K562 (cell line): Measurements from ENCODE around the gene GPN3. TPM values are rescaled to one million over a fixed set of nuclear protein-coding genes. Genes with fewer than 3 reads are reported as not detected.

Experiments
- ATAC-seq: fragments of 200-7000 bp; cut with Tn5 transposase; 3 replicates; pipeline ENCODE4 v1.9.1; 2020; ENCODE audit warnings: moderate library complexity
- BruUV-seq: library from RNA; stranded (reverse); fragments of 400-500 nt; replicated peaks from 2 replicates; lab custom pipeline; 2021; lab: Mats Ljungman, UMichigan
- CTCF ChIA-PET: fragments of 300-600 bp; formaldehyde crosslinking; extraction: SDS; loops from one replicate; lab custom pipeline; 2021; ENCODE audit warnings: low intra/inter-chr PET ratio; lab: Yijun Ruan, JAX
- POLR2A ChIA-PET: fragments of 300-600, 350-650 bp; sonication (Branson Sonifier 250); formaldehyde crosslinking; extraction: SDS; loops from one replicate; lab custom pipeline; 2021; ENCODE audit warnings: antibody characterized with exemption, inconsistent platforms; lab: Yijun Ruan, JAX
- DNase-seq, 4 experiments: peaks; one replicate each; pipeline versions ENCODE4 v3.0.0 to v3.0.0-alpha.2; 2011 to 2018; ENCODE audit warnings: low spot score in 3 of 4, mixed read lengths in 3 of 4; ENCODE audit errors: extremely low read depth in 1 of 4
- FAIRE-seq: peaks from 2 replicates; lab custom pipeline; 2011; peaks lifted over from hg19 to GRCh38; lab: Jason Lieb, UNC
- H2AFZ ChIP-seq: 2 replicates; pipeline ENCODE4 v1.6.0; 2011; ENCODE audit warnings: low read depth, low read length, control low read depth, inconsistent platforms
- H3K27ac ChIP-seq: fragments of 200-600 bp; 3 replicates; pipeline ENCODE4 v1.8.0; 2011; ENCODE audit warnings: low read depth, mild to moderate bottlenecking, control low read depth, inconsistent platforms, low read length, moderate library complexity, mixed read lengths; ENCODE audit errors: extremely low read depth
- H3K27me3 ChIP-seq, 2 experiments: fragments of 300-600 bp in 1 of 2; 2 replicates in 1 of 2; 3 replicates in 1 of 2; pipeline versions ENCODE4 v1.6.0 to v1.8.0; 2011; ENCODE audit warnings: inconsistent platforms in 2 of 2, low read length in 2 of 2, mild to moderate bottlenecking in 1 of 2, mixed read lengths in 1 of 2, moderate library complexity in 1 of 2; ENCODE audit not compliant: control insufficient read depth in 2 of 2, insufficient read depth in 2 of 2
- H3K36me3 ChIP-seq: fragments of 300-600 bp; 3 replicates; pipeline ENCODE4 v1.8.0; 2011; ENCODE audit warnings: mild to moderate bottlenecking, low read length, inconsistent platforms; ENCODE audit not compliant: control insufficient read depth, insufficient read depth
- H3K4me1 ChIP-seq, 2 experiments: fragments of 200-600 bp in 1 of 2; replicated peaks in 1 of 2; 2 replicates in 1 of 2; 3 replicates in 1 of 2; pipeline versions ENCODE4 v1.5.1 to v1.8.0; 2011; ENCODE audit warnings: inconsistent platforms in 2 of 2, low read length in 2 of 2, mild to moderate bottlenecking in 1 of 2, mixed read lengths in 1 of 2, moderate library complexity in 1 of 2; ENCODE audit not compliant: control insufficient read depth in 2 of 2, insufficient read depth in 2 of 2
- H3K4me2 ChIP-seq: 2 replicates; pipeline ENCODE4 v1.6.1; 2011; ENCODE audit warnings: low read length, control low read depth, inconsistent platforms, mixed read lengths; ENCODE audit not compliant: insufficient read depth
- H3K4me3 ChIP-seq: fragments of 200-600 bp; sonication (generic), shearing (Covaris generic); 2 replicates; pipeline ENCODE4 v1.5.1; 2016; ENCODE audit warnings: control low read depth, inconsistent platforms
- H3K79me2 ChIP-seq: fragments of 200-600 bp; 3 replicates; pipeline ENCODE4 v1.8.0; 2011; ENCODE audit warnings: low read length, inconsistent platforms; ENCODE audit not compliant: control insufficient read depth, insufficient read depth
- H3K9ac ChIP-seq, 2 experiments: 2 replicates each; pipeline versions ENCODE4 v1.6.0 to v1.6.1; 2011; ENCODE audit warnings: low read depth in 2 of 2, low read length in 2 of 2, control low read depth in 1 of 2, inconsistent platforms in 1 of 2, mild to moderate bottlenecking in 1 of 2, mixed read lengths in 1 of 2; ENCODE audit not compliant: insufficient read depth in 1 of 2
- H3K9me1 ChIP-seq: one replicate; pipeline ENCODE4 v1.6.0; 2011; ENCODE audit warnings: inconsistent platforms, mild to moderate bottlenecking, low read length, moderate library complexity; ENCODE audit not compliant: control insufficient read depth, insufficient read depth
- H3K9me3 ChIP-seq: replicated peaks from 2 replicates; pipeline ENCODE4 v1.5.1; 2011; ENCODE audit warnings: low read depth, low read length, inconsistent platforms; ENCODE audit not compliant: control insufficient read depth, insufficient read depth
- H4K20me1 ChIP-seq: replicated peaks from 2 replicates; pipeline ENCODE4 v1.6.1; 2011; ENCODE audit warnings: low read length, inconsistent platforms, mixed read lengths; ENCODE audit not compliant: control insufficient read depth, insufficient read depth
- BCOR ChIP-seq: fragments of 450-650 bp; IDR thresholded peaks from 2 replicates; pipeline ENCODE4 v1.6.1; 2016
- DIDO1 ChIP-seq: fragments of 450-650 bp; IDR thresholded peaks from 2 replicates; pipeline ENCODE4 v1.6.1; 2016; ENCODE audit warnings: low read depth, missing biosample characterization, missing genetic modification characterization
- FOS ChIP-seq: IDR thresholded peaks from 3 replicates; pipeline ENCODE4 v1.6.1; 2011; ENCODE audit not compliant: insufficient read length; ENCODE audit errors: extremely low read depth
- GATA2 ChIP-seq: sonication (generic); formaldehyde crosslinking; IDR thresholded peaks from 2 replicates; pipeline ENCODE4 v1.4.0; 2020; ENCODE audit warnings: mild to moderate bottlenecking, missing genetic modification reagents
- MAFF ChIP-seq: IDR thresholded peaks from 2 replicates; pipeline ENCODE4 v1.6.1; 2012; ENCODE audit warnings: low read length, improper control_type of control experiment
- NBN ChIP-seq: fragments of 450-650 bp; IDR thresholded peaks from 2 replicates; pipeline ENCODE4 v1.6.1; 2016; ENCODE audit warnings: low read depth, mild to moderate bottlenecking
- OTX1 ChIP-seq: fragments of 450-650 bp; formaldehyde crosslinking; IDR thresholded peaks from 2 replicates; pipeline ENCODE4 v1.4.0; 2022; ENCODE audit warnings: mild to moderate bottlenecking
- SMARCC2 ChIP-seq: fragments of 450-650 bp; IDR thresholded peaks from 2 replicates; pipeline ENCODE4 v1.6.1; 2017; ENCODE audit warnings: antibody characterized with exemption, moderate library complexity, mild to moderate bottlenecking, low read depth
- TAF15 ChIP-seq: fragments of 200-400 bp; formaldehyde crosslinking; IDR thresholded peaks from 2 replicates; pipeline ENCODE4 v1.6.1; 2017; ENCODE audit warnings: mild to moderate bottlenecking, low read depth, low read length, moderate library complexity
- U2AF1 ChIP-seq: fragments of 200-400 bp; formaldehyde crosslinking; optimal IDR thresholded peaks from 2 replicates; pipeline ENCODE3; 2017; ENCODE audit warnings: mild to moderate bottlenecking, low read depth, low read length, moderate library complexity
- YBX1 ChIP-seq: fragments of 450-650 bp; IDR thresholded peaks from 2 replicates; pipeline ENCODE4 v1.7.1; 2016; ENCODE audit warnings: mild to moderate bottlenecking
- ZFP36 ChIP-seq: fragments of 150-350 bp; IDR thresholded peaks from 2 replicates; pipeline ENCODE4 v1.6.1; 2018; ENCODE audit warnings: low read length, low read depth; ENCODE audit not compliant: partially characterized antibody
- ZNF311 ChIP-seq: fragments of 250-450 bp; sonication (Bioruptor Pico); IDR thresholded peaks from 2 replicates; pipeline ENCODE4 v1.4.0; 2020; ENCODE audit warnings: mild to moderate bottlenecking, moderate library complexity
- ZNF354B ChIP-seq: fragments of 250-450 bp; sonication (Bioruptor Pico); IDR thresholded peaks from 2 replicates; pipeline ENCODE4 v1.4.0; 2020
- ZNF444 ChIP-seq: fragments of 250-450 bp; sonication (Bioruptor Pico); IDR thresholded peaks from 2 replicates; pipeline ENCODE4 v1.4.0; 2020; ENCODE audit warnings: mild to moderate bottlenecking, moderate library complexity
- WGBS: fragments of 100-300 bp; shearing (Covaris generic); methylation state at CpG from one replicate; pipeline ENCODE4 v1.1.6; 2016; ENCODE audit warnings: low coverage, mixed read lengths; ENCODE audit not compliant: insufficient coverage; ENCODE audit errors: missing lambda C conversion rate; 5-methylcytosine and 5-hydroxymethylcytosine counted together
- in situ Hi-C: fragments of 300-500 bp; cut with MboI; formaldehyde crosslinking; loops from 4 replicates; pipeline ENCODE4 v1.15.0; 2018; ENCODE audit warnings: inconsistent platforms, mixed read lengths
- intact Hi-C: fragments of 100-400 bp; cut with micrococcal nuclease; formaldehyde crosslinking; loops from 2 replicates; pipeline ENCODE4 v1.14.2; 2022
- polyA plus RNA-seq, 8 experiments: library from polyadenylated mRNA; depleted of rRNA in 4 of 8; stranded (reverse) in 5 of 8; unstranded in 3 of 8; fragments of >200 nt; fragmentation: Nextera tagmentation in 2 of 8; fragmentation: Illumina TruSeq in 1 of 8; extraction: Ambion mirVana in 2 of 8; extraction: Trizol in 1 of 8; gene quantifications; 2 replicates each; pipeline versions ENCODE4 v1.2.1 to v1.2.3, GENCODE V29; 2011 to 2014; ENCODE audit warnings: inconsistent platforms in 1 of 8, missing spikeins in 1 of 8
- total RNA-seq, 7 experiments: library from RNA; depleted of rRNA in 6 of 7; stranded (reverse); fragments of >200 nt in 6 of 7; fragmentation: Illumina TruSeq in 2 of 7; extraction: Trizol in 2 of 7; gene quantifications; 2 replicates each; pipeline versions ENCODE4 v1.2.1 to v1.2.3, GENCODE V29; 2011 to 2021; ENCODE audit warnings: low replicate concordance in 1 of 7
- TF ChIP-seq, protein P1 (sequence below): fragments of 250-450 bp; sonication (Bioruptor Pico); IDR thresholded peaks from 2 replicates; pipeline ENCODE4 v1.4.0; 2020
- TF ChIP-seq, protein P2 (sequence below): fragments of 200-800 bp; sonication (Bioruptor generic); IDR thresholded peaks from 2 replicates; pipeline ENCODE4 v1.6.1; 2017; ENCODE audit warnings: missing genetic modification characterization, missing compliant biosample characterization

The GPN3 gene
- total and polyA plus RNA-seq, 9 of the 15 experiments (the other 6 are each of a cell fraction or from before 2014, with no cell fraction given), result 35.8 to 123 (median 64.2) TPM

DNA sequence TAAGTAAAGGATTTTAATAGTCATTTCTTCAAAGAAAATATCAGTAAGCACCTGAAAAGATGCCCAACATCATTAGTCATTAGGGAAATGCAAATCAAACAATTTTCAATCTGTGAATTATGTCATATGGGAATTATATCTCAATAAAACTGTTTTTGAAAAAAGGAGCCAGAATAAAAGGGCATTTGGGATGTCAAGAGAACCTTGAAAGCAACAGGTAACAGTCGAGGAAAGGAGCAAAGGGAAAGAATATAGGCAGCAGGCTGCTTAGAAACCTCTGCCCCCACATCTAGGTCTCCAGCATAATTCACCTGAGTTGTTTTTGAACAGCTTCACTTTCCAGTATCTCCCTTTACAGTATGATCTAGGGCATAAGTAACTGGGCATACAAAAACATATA lies 46.3 kb upstream of the GPN3 start:
- Histone ChIP-seq H3K27me3 (no peaks in the 10 kb centered on the region), H3K4me2 (no peak overlapping the region), H2AFZ (no peak overlapping the region), H3K9me3 (0 out of 2 replicates have a peak, but pooled peaks cover 1% of the 10 kb centered on the region), H3K9ac (no peak overlapping the region), H3K9me1 (no peaks in the 10 kb centered on the region), H3K4me1 (no peaks in the 10 kb centered on the region; a peak in 1 of 5 replicates), H3K4me3 (no peak overlapping the region), H3K27ac (no peak overlapping the region), H3K79me2 (no peaks in the 10 kb centered on the region), H3K36me3 (no peaks in the 10 kb centered on the region), H4K20me1 (no peaks in the 10 kb centered on the region)
- FAIRE-seq, result no peak
- in situ Hi-C loops, result loop anchor here (5.0 kb wide), 1 partner anchor 88 kb away; no protein-coding TSS in a partner anchor
- ChIA-PET CTCF (interaction anchor here (2.8 kb wide), 1 partner anchor 86 kb away, joined by 15 read pairs; no protein-coding TSS in a partner anchor), POLR2A (no interaction called here)
- DNase-seq, result no peak
- 14% methylated on average over 1 of the region's 1 CpG for WGBS
- ATAC-seq, result no peak
- intact Hi-C loops, result loop anchor here (5.0 kb wide), 1 partner anchor 313 kb away; no protein-coding TSS in a partner anchor
- TF ChIP-seq OTX1 (no peak), NBN (no peak), TAF15 (no peak), DIDO1 (tag) (no peak), ZNF311 (CRISPR knock-in tag) (no peak), BCOR (no peak), MAFF (no peak), GATA2 (CRISPR knock-in tag) (no peak), FOS (no peak), ZFP36 (no peak), ZNF444 (CRISPR knock-in tag) (no peak), U2AF1 (no peak), ZNF354B (no peak), SMARCC2 (no peak), YBX1 (no peak)
- TF ChIP-seq, protein P1, sequence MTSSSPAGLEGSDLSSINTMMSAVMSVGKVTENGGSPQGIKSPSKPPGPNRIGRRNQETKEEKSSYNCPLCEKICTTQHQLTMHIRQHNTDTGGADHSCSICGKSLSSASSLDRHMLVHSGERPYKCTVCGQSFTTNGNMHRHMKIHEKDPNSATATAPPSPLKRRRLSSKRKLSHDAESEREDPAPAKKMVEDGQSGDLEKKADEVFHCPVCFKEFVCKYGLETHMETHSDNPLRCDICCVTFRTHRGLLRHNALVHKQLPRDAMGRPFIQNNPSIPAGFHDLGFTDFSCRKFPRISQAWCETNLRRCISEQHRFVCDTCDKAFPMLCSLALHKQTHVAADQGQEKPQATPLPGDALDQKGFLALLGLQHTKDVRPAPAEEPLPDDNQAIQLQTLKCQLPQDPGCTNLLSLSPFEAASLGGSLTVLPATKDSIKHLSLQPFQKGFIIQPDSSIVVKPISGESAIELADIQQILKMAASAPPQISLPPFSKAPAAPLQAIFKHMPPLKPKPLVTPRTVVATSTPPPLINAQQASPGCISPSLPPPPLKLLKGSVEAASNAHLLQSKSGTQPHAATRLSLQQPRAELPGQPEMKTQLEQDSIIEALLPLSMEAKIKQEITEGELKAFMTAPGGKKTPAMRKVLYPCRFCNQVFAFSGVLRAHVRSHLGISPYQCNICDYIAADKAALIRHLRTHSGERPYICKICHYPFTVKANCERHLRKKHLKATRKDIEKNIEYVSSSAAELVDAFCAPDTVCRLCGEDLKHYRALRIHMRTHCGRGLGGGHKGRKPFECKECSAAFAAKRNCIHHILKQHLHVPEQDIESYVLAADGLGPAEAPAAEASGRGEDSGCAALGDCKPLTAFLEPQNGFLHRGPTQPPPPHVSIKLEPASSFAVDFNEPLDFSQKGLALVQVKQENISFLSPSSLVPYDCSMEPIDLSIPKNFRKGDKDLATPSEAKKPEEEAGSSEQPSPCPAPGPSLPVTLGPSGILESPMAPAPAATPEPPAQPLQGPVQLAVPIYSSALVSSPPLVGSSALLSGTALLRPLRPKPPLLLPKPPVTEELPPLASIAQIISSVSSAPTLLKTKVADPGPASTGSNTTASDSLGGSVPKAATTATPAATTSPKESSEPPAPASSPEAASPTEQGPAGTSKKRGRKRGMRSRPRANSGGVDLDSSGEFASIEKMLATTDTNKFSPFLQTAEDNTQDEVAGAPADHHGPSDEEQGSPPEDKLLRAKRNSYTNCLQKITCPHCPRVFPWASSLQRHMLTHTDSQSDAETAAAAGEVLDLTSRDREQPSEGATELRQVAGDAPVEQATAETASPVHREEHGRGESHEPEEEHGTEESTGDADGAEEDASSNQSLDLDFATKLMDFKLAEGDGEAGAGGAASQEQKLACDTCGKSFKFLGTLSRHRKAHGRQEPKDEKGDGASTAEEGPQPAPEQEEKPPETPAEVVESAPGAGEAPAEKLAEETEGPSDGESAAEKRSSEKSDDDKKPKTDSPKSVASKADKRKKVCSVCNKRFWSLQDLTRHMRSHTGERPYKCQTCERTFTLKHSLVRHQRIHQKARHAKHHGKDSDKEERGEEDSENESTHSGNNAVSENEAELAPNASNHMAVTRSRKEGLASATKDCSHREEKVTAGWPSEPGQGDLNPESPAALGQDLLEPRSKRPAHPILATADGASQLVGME (CRISPR knock-in tag), result no peak
- TF ChIP-seq, protein P2, sequence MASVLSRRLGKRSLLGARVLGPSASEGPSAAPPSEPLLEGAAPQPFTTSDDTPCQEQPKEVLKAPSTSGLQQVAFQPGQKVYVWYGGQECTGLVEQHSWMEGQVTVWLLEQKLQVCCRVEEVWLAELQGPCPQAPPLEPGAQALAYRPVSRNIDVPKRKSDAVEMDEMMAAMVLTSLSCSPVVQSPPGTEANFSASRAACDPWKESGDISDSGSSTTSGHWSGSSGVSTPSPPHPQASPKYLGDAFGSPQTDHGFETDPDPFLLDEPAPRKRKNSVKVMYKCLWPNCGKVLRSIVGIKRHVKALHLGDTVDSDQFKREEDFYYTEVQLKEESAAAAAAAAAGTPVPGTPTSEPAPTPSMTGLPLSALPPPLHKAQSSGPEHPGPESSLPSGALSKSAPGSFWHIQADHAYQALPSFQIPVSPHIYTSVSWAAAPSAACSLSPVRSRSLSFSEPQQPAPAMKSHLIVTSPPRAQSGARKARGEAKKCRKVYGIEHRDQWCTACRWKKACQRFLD (CRISPR knock-in tag), result no peak
- BruUV-seq, result no TSS peak
